K562 (cell line): ENCODE measurements around the gene NME4. TPM values are rescaled to one million over a fixed set of nuclear protein-coding genes. Genes with fewer than 3 reads are reported as not detected.

Source experiments
- FOXA3 ChIP-seq, 2 experiments: fragments of 450-650 bp in 1 of 2; sonication (generic) in 1 of 2; formaldehyde crosslinking; IDR thresholded peaks in 1 of 2; conservative IDR thresholded peaks in 1 of 2; 2 replicates each; pipeline versions ENCODE4 v1.4.0 to v1.8.0; 2020 to 2022; ENCODE audit warnings: mild to moderate bottlenecking in 2 of 2, missing genetic modification reagents in 1 of 2
- KDM5B ChIP-seq: fragments of 200-600 bp; sonication (generic); IDR thresholded peaks from 2 replicates; pipeline ENCODE4 v1.6.1; 2012; ENCODE audit warnings: low read depth, mild to moderate bottlenecking, moderate library complexity, low read length, control low read depth, inconsistent platforms; ENCODE audit not compliant: insufficient replicate concordance
- PHB2 ChIP-seq: fragments of 450-650 bp; IDR thresholded peaks from 2 replicates; pipeline ENCODE4 v1.6.1; 2017; ENCODE audit warnings: low read depth
- PHTF2 ChIP-seq: fragments of 250-450 bp; sonication (Bioruptor Pico); IDR thresholded peaks from 2 replicates; pipeline ENCODE4 v1.5.0; 2021; ENCODE audit warnings: mild to moderate bottlenecking
- PURB ChIP-seq: sonication (generic); formaldehyde crosslinking; IDR thresholded peaks from 2 replicates; pipeline ENCODE4 v1.9.0; 2021; ENCODE audit warnings: low read depth, mild to moderate bottlenecking, missing genetic modification reagents
- RBM15 ChIP-seq: fragments of 200-400 bp; formaldehyde crosslinking; IDR thresholded peaks from 2 replicates; pipeline ENCODE4 v1.6.1; 2018; ENCODE audit warnings: mild to moderate bottlenecking, low read length, moderate library complexity; ENCODE audit not compliant: insufficient read depth
- SMARCB1 ChIP-seq: IDR thresholded peaks from 2 replicates; pipeline ENCODE4 v1.6.1; 2011; ENCODE audit warnings: improper control_type of control experiment, low read depth; ENCODE audit not compliant: insufficient read length
- TRIM28 ChIP-seq: fragments of 450-650 bp; IDR thresholded peaks from 2 replicates; pipeline ENCODE4 v1.6.1; 2017
- polyA plus RNA-seq, 8 experiments: library from polyadenylated mRNA; depleted of rRNA in 4 of 8; stranded (reverse) in 5 of 8; unstranded in 3 of 8; fragments of >200 nt; fragmentation: Nextera tagmentation in 2 of 8; fragmentation: Illumina TruSeq in 1 of 8; extraction: Ambion mirVana in 2 of 8; extraction: Trizol in 1 of 8; gene quantifications; 2 replicates each; pipeline versions ENCODE4 v1.2.1 to v1.2.3, GENCODE V29; 2011 to 2014; ENCODE audit warnings: inconsistent platforms in 1 of 8, missing spikeins in 1 of 8
- total RNA-seq, 7 experiments: library from RNA; depleted of rRNA in 6 of 7; stranded (reverse); fragments of >200 nt in 6 of 7; fragmentation: Illumina TruSeq in 2 of 7; extraction: Trizol in 2 of 7; gene quantifications; 2 replicates each; pipeline versions ENCODE4 v1.2.1 to v1.2.3, GENCODE V29; 2011 to 2021; ENCODE audit warnings: low replicate concordance in 1 of 7
- TF ChIP-seq, protein P1 (sequence below): sonication (generic); formaldehyde crosslinking; IDR thresholded peaks from 2 replicates; pipeline ENCODE4 v1.8.1; 2023; ENCODE audit warnings: mild to moderate bottlenecking, missing genetic modification reagents
- TF ChIP-seq, protein P2 (sequence below): sonication (generic); formaldehyde crosslinking; IDR thresholded peaks from 2 replicates; pipeline ENCODE4 v1.8.0; 2022; ENCODE audit warnings: mild to moderate bottlenecking, missing genetic modification reagents
- TF ChIP-seq, protein P3 (sequence below): sonication (generic); formaldehyde crosslinking; IDR thresholded peaks from 2 replicates; pipeline ENCODE4 v1.8.1; 2023; ENCODE audit warnings: missing genetic modification reagents, mild to moderate bottlenecking, borderline replicate concordance
- TF ChIP-seq, protein P4 (sequence below): fragments of 450-650 bp; IDR thresholded peaks from 2 replicates; pipeline ENCODE4 v1.6.1; 2016; ENCODE audit warnings: borderline replicate concordance

The NME4 gene
- total and polyA plus RNA-seq, 9 of the 15 experiments (the other 6 are each of a cell fraction or from before 2014, with no cell fraction given): 15.4 to 264 (median 139) TPM

DNA sequence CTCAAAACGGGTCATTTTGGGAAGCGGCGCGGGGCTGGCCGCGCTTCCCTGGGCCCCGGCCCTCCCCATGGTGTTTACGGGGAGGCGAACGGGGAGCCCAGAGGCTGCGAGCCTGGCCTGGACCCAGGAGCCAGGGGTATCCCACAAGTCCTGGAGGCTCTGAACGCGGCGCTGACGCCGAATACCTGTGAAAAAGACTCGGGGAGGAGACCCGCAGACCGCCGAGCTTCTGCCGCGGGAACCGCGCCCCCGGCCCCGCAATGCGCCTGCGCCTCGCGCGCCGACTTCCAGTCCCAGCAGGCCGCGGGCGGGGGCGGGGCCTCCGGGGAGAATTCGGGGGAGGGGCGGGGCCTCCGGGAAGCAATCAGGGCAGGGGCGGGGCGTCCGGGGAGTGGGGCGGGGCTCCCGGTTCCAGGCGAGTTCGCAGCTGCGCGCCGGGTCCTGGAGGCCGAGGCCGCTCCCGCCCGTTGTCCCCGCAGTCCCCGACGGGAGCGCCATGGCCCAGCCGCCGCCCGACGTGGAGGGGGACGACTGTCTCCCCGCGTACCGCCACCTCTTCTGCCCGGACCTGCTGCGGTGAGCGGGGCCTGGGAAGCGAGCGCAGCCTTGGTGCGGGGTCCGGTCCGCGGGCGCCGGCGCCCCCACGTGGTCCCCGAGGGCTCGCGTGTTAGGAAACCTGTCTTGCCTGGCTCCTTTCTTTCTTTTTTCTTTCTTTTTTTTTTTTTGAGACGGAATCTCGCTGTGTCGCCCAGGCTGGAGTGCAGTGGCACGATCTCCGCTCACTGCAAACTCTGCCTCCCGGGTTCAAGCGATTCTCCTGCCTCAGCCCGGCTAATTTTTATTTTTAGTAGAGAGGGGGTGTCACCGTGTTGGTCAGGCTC, 4.7 kb downstream of the NME4 start, which contains the start of gene DECR2 (continued):
- TF ChIP-seq FOXA3 (CRISPR knock-in tag; conservative IDR thresholded peaks at IDR 0.05 in 1 of 2, IDR thresholded peaks at IDR 0.05 in 1 of 2): no peak
- TF ChIP-seq, protein P1, sequence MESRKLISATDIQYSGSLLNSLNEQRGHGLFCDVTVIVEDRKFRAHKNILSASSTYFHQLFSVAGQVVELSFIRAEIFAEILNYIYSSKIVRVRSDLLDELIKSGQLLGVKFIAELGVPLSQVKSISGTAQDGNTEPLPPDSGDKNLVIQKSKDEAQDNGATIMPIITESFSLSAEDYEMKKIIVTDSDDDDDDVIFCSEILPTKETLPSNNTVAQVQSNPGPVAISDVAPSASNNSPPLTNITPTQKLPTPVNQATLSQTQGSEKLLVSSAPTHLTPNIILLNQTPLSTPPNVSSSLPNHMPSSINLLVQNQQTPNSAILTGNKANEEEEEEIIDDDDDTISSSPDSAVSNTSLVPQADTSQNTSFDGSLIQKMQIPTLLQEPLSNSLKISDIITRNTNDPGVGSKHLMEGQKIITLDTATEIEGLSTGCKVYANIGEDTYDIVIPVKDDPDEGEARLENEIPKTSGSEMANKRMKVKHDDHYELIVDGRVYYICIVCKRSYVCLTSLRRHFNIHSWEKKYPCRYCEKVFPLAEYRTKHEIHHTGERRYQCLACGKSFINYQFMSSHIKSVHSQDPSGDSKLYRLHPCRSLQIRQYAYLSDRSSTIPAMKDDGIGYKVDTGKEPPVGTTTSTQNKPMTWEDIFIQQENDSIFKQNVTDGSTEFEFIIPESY (CRISPR knock-in tag): 0 out of 2 replicates have a peak, but pooled peaks have one; percentile 24
- TF ChIP-seq TRIM28: 0 out of 2 replicates have a peak, but pooled peaks have one; percentile 47
- peak; percentile 65 for TF ChIP-seq KDM5B
- no peak for TF ChIP-seq PURB (CRISPR knock-in tag)
- no peak for TF ChIP-seq SMARCB1
- TF ChIP-seq PHTF2 (CRISPR knock-in tag): no peak
- TF ChIP-seq RBM15: no peak
- TF ChIP-seq, protein P2, sequence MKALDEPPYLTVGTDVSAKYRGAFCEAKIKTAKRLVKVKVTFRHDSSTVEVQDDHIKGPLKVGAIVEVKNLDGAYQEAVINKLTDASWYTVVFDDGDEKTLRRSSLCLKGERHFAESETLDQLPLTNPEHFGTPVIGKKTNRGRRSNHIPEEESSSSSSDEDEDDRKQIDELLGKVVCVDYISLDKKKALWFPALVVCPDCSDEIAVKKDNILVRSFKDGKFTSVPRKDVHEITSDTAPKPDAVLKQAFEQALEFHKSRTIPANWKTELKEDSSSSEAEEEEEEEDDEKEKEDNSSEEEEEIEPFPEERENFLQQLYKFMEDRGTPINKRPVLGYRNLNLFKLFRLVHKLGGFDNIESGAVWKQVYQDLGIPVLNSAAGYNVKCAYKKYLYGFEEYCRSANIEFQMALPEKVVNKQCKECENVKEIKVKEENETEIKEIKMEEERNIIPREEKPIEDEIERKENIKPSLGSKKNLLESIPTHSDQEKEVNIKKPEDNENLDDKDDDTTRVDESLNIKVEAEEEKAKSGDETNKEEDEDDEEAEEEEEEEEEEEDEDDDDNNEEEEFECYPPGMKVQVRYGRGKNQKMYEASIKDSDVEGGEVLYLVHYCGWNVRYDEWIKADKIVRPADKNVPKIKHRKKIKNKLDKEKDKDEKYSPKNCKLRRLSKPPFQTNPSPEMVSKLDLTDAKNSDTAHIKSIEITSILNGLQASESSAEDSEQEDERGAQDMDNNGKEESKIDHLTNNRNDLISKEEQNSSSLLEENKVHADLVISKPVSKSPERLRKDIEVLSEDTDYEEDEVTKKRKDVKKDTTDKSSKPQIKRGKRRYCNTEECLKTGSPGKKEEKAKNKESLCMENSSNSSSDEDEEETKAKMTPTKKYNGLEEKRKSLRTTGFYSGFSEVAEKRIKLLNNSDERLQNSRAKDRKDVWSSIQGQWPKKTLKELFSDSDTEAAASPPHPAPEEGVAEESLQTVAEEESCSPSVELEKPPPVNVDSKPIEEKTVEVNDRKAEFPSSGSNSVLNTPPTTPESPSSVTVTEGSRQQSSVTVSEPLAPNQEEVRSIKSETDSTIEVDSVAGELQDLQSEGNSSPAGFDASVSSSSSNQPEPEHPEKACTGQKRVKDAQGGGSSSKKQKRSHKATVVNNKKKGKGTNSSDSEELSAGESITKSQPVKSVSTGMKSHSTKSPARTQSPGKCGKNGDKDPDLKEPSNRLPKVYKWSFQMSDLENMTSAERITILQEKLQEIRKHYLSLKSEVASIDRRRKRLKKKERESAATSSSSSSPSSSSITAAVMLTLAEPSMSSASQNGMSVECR (CRISPR knock-in tag): peak; percentile 77
- TF ChIP-seq, protein P3, sequence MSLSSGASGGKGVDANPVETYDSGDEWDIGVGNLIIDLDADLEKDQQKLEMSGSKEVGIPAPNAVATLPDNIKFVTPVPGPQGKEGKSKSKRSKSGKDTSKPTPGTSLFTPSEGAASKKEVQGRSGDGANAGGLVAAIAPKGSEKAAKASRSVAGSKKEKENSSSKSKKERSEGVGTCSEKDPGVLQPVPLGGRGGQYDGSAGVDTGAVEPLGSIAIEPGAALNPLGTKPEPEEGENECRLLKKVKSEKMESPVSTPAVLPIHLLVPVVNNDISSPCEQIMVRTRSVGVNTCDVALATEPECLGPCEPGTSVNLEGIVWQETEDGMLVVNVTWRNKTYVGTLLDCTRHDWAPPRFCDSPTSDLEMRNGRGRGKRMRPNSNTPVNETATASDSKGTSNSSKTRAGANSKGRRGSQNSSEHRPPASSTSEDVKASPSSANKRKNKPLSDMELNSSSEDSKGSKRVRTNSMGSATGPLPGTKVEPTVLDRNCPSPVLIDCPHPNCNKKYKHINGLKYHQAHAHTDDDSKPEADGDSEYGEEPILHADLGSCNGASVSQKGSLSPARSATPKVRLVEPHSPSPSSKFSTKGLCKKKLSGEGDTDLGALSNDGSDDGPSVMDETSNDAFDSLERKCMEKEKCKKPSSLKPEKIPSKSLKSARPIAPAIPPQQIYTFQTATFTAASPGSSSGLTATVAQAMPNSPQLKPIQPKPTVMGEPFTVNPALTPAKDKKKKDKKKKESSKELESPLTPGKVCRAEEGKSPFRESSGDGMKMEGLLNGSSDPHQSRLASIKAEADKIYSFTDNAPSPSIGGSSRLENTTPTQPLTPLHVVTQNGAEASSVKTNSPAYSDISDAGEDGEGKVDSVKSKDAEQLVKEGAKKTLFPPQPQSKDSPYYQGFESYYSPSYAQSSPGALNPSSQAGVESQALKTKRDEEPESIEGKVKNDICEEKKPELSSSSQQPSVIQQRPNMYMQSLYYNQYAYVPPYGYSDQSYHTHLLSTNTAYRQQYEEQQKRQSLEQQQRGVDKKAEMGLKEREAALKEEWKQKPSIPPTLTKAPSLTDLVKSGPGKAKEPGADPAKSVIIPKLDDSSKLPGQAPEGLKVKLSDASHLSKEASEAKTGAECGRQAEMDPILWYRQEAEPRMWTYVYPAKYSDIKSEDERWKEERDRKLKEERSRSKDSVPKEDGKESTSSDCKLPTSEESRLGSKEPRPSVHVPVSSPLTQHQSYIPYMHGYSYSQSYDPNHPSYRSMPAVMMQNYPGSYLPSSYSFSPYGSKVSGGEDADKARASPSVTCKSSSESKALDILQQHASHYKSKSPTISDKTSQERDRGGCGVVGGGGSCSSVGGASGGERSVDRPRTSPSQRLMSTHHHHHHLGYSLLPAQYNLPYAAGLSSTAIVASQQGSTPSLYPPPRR (CRISPR knock-in tag): peak; percentile 53; the same call in 1 of the 2 replicates
- TF ChIP-seq PHB2: peak; percentile 53; the same call in 1 of the 2 replicates
- TF ChIP-seq, protein P4, sequence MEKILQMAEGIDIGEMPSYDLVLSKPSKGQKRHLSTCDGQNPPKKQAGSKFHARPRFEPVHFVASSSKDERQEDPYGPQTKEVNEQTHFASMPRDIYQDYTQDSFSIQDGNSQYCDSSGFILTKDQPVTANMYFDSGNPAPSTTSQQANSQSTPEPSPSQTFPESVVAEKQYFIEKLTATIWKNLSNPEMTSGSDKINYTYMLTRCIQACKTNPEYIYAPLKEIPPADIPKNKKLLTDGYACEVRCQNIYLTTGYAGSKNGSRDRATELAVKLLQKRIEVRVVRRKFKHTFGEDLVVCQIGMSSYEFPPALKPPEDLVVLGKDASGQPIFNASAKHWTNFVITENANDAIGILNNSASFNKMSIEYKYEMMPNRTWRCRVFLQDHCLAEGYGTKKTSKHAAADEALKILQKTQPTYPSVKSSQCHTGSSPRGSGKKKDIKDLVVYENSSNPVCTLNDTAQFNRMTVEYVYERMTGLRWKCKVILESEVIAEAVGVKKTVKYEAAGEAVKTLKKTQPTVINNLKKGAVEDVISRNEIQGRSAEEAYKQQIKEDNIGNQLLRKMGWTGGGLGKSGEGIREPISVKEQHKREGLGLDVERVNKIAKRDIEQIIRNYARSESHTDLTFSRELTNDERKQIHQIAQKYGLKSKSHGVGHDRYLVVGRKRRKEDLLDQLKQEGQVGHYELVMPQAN: peak; percentile 84
